ENCODE data around the gene TYW1B.
"Not testable (repeated sequence)": the region's sequence is repeated elsewhere in the genome, so short reads cannot be mapped to it uniquely, and the experiment has no call there.

- TF ChIP-seq CTCF (IDR thresholded peaks at IDR 0.05); ZFX (IDR thresholded peaks at IDR 0.05; ENCODE audit: borderline replicate concordance): not testable (repeated sequence)
Measured at GRCh38 chr7:72810437-72810836, 17.6 kb downstream of the TYW1B start.

Measured in 22Rv1 (cell line).